NOMO-1 treated with dmso at 0.1 percent for 144 hours (cell line): ENCODE data around the gene ANAPC4.

ENCODE experiments used
- DNase-seq: peaks from one replicate; lab custom pipeline; 2025; ENCODE audit not compliant: unreplicated experiment; lab: John Stamatoyannopoulos, UW

The ANAPC4 gene

DNA sequence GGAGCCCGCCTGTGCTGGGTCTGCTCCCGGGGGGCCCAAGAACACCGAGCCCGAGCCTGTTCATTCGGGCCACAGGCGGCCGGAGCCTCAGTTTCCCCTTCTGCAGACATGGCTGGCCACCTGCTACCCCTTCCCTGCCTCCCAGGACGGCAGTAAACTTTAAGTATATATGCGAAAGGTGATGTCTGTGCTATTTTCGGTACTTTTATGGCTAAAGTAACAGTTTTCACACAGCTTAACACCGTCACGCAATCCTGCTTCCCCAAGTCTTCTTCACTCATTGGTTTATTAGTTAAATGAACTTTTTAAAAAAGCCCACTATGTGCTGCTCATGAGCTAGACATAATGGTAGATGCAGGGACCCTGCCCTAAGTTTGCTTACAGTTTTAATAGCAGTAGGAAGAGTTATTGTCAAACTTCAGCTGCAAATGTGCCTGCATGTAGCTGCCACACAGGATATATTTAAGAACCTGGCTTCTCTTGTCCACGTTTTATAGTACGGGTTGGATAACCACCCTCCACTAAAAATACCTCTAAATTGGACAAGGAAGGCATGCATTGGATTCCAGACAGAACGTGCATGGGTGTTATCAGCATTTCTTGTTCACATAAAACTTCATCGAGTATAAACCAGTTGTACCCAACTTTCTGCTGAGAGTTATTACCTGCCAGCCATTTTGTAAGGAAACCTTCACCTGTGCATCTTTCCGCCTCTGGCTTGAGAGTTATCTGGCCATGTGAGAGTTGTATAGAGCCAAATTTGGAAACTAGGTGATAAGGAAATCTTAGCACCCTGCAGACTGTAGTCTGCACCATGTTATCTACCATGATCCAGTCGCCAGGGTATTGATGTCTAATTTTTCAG is 741 bp downstream of the ANAPC4 start:
- DNase-seq, result no peak

DNA sequence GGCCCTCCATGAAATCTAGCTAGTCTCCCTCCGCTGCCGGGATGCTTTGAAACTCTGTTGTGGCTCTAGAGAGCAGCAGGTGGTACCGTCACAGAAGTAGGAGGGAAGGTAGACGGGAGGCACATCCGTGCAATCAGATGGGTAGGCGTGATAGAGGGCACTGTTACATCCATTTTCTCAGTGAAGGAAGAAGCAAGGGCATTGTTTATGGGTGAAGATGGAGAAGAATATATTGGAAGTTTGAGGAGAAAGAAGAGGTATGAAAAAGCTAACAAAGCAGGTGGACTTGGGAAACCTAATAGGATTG is 1.3 kb downstream of the ANAPC4 start:
- DNase-seq, result no peak

DNA sequence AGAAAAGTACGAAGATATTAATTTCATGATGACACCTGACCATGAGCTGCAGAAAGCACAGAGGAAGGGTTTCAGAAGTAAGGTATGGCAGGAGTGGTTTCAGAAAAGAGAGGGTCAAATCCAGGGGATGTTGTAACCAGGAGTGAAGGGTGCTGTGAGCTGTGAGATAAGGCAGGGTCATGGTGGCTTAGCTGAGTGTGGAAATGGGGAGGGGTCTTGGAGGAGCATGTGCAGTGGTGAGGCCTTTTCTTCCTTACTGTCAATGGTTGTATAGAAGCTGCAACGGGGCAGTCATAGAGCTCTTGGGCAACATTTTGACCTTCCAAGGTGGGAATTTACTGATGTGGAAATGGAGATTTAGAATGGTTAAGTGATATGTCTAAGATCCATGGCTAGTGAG is 2.5 kb downstream of the ANAPC4 start:
- DNase-seq, result no peak

DNA sequence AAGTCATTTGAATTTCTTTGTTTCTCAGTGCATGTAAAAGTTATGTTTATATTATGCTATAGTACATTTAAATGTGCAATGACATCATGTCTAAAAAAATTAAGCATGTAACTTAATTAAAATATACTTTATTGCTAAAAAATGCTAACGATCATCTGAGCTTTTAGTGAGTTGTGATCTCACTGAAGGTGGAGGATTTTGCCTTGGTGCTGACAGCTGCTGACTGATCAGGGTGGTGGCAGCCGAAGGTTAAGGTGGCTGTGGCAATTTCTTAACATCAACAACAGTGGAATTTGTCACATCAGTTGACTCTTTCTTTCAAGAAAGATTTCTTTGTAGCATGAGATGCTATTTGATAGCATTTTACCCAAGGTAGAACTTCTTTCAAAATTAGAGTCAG is 6.6 kb downstream of the ANAPC4 start:
- DNase-seq, result no peak

DNA sequence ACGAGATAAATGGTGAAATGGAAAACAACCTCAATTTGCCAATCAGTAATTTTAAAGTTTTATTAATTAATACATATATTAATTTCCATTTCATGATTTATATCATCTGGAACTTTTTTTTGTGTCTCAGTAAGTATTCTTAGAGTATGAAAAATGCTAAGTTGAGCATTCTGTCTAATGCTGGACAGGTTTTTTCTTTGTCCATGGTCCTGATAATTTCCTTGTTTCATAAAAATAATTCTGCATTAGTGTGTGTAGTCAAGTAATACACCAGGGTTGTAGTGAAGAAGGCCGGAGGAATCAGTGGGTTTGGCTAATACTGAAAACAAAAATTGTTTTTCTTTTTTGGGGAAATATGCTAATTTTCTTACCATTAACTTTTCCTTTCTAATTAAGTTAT is 9.9 kb downstream of the ANAPC4 start:
- no peak for DNase-seq

DNA sequence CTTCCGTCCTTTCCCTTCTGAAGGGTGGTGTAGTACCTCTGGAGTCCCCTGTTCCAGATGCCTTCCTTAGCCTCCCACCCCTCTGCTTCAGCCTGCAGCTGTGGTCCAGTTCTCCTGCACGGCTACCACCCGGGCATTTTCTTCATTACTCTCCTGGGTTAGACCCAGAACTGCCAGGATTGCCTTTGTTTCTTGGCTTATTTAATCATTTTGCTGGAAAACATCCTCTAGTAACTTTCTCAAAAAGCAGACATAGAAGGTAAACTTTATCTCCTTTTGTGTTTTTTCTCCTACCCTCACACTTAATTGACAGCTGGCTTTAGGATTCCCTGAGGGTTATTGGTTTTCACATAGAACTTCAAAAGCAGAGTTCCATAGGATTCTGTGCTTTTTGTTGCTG is 20.2 kb downstream of the ANAPC4 start:
- no peak for DNase-seq

DNA sequence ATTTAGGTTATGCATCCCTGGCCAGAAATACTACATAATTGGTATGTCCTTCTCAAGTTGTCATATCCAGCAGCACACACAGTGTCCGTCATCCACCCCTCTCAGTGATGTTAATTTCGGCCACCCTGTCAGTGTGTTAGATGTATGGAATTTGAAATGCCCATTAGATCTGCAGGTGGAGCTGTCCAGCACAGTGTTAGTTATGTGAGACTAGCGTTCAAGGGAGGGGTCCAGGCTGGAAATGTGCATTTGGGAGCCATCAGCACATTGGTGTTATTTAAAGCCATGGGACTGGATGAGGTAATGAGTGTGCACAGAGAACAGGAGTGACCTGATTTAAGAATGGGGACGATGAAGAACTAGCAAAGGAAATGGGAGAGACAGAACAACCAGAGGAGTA is 22.4 kb downstream of the ANAPC4 start:
- no peak for DNase-seq

DNA sequence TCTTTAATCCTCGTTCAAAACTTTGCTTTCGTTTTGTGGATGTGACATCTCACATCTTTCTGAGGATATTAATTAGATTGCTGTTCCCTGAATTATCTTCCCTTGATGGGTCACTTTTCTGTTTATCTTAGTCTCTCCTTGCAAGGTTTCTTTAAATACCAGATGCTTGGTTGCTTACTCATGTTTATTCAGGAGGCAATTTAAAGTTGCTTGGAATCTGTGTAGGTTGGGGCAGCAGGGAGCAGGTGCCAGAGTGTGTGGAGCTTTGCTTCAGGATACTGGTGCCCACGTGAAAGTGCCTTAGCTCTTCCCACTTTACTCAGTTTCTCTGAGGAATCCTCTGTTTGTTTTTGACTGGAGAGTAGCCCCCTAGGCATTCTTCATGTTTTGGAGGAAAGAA is 24.0 kb downstream of the ANAPC4 start:
- DNase-seq, result no peak

DNA sequence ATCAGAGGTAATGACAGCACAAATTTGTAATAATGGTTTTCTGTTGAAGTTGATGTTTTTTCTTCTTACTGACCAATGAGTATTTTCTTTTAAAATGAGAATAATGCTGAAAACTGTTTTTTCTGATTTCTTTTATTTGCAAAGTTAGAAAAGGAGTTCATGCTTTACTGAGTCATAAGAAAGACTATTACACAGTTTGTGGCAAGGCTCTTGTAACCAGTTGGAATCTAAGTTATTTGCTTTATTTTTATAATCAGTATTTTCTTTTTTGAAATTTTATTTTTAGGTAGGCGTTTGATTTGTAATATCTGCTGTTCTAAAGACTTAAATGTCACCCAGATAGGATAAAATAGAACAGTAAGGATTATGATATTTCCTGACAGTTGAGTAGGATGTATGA is 25.5 kb downstream of the ANAPC4 start:
- no peak for DNase-seq

DNA sequence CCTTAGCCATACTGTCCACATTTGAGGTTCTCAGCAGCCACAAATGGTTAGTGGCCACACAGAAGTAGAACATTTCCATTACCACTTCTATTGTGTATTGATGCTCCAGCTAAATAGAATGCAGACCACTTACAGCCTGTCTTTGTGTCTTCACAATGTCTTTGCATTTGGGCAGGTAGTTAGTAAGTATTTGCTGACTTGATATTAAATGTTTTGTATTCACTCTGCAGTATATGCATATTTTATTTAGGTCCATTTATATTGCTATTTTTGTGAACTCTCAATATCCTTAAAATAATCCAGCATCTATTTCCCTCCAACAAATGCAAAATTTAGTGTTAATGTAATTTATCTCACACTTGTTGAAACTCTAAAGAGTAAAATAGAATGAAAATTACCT is 26.6 kb downstream of the ANAPC4 start:
- no peak for DNase-seq

DNA sequence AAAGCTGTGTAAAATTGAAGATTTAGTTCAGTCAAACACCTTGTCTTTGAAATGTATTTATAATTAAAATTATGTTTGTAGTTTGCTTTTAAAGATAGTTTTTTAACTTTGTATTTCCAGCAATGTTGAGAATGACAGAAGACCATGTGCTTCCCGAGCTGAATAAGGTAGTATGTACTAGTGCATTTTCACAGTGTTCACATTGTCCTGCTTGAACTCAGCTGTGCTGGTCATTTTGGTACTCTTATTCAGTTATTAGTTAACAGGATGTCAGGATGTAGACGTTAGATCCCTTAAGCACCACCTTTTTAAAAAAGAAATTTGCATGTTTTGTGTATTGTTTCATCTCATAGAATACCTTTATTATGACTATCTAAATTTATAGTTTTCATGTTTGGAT is 28.4 kb downstream of the ANAPC4 start:
- no peak for DNase-seq

DNA sequence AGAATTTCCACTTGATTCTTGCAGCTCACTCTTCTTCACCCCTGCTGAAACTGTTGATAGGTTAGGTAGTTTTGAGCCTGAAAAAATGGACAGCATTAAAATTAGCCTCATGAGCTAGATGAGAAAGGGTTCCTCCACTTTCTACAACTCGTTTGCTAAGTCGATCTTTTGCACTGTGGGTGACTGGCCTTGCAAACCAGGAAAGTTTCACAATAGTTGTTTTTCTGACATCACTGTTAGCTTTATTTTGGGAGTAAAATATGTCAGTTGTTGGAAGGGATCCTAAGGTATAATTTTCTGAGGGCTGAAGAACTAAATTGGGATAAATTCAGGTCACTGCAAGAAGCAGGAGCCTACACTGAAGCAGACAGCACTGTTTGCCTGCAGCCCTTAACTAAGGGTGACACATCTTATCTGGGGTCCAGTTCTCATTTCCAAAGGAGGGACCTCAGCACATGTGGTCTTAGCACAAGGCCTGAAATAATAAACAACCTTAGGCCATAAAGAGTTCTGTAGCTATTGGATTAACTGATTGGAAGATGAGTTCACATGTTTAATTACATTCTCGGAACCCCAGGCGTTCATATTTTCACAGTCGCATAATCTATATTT is 29.1 kb downstream of the ANAPC4 start:
- DNase-seq, result no peak

DNA sequence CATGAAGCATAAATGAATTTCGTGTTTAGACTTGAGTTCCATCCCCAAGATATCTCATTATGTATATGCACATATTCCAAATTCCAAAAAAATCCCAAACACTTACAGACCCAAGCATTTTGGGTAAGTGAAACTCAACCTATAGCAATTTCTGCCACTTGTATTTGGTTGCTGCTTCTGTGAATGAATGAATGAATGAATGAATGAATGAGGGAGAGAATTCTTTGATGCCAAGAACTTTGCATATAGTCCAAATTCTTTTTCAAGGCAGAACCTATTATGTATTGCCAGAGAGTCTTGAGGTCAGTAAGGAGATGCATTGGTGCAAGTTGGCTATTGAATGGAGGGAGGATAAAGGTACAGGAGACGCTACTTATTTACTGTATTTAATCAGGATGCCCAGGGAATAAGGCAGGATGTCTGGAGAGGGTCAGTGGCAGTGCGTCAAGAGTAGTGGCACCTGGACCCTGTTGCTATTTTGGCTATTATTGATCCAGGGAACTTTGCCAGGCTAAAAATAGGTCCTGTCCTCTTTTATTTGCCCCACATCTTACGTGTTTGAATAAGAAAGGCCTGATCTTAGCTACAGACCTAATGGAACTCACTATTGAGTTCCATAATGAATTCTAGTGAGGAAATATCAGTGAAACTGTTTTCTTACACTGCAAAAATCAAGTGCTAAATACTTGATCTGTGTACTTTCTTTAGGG is 33.9 kb downstream of the ANAPC4 start:
- no peak for DNase-seq

DNA sequence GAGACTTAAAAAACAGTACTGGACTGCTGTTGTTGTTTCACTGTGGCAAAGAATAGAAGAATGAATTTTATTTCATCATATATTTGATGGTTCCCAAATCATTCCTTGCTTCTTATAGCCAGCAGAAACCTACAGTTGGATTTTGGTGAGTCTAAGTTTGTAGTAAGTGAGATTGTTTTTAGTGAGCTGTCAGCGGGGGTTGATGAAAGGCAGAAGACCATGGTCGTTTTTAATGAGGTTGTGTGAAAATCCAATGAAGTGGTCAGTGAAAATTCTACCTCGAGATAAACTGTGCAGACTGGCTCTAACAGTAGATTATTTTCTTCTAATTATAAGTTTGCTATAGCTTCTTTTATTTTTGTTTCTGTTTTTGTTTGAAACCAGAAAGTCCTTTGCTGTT is 36.2 kb downstream of the ANAPC4 start:
- no peak for DNase-seq

DNA sequence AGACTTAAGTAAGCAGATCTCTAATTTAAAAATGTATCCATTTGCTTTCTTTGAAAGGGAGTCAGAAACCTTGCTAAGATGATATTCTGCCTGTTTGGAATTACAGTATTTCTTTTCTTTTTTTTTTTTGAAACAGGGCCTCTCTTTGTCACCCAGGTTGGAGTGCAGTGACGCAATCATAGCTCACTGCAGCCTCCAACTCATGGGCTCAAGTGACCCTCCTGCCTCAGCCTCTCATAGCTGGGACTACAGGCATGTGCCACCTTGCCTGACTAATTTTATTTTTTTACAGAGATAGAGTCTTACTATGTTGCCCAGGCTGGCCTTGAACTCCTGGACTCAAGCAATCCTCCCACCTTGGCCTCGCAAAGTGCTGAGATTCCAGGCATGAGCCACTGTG is 40.0 kb downstream of the ANAPC4 start:
- no peak for DNase-seq

DNA sequence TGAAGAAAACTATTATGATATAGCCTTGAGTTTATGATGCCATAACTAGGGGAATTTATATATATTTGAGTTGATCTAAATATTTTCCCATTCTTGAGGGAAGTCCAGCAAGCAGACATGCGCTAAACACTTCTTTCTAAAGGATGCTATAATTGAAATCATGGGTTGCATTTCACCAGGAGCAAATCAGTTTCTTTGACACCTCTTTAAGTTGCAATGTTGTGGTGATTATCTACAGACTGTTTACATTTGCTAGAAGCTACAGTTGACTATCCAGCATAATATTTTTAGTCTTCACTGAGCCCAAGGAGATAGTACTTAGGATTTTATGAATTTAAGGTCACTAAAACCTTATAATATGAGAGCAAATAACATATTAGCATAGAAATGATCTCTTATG is 43.9 kb downstream of the ANAPC4 start:
- no peak for DNase-seq

DNA sequence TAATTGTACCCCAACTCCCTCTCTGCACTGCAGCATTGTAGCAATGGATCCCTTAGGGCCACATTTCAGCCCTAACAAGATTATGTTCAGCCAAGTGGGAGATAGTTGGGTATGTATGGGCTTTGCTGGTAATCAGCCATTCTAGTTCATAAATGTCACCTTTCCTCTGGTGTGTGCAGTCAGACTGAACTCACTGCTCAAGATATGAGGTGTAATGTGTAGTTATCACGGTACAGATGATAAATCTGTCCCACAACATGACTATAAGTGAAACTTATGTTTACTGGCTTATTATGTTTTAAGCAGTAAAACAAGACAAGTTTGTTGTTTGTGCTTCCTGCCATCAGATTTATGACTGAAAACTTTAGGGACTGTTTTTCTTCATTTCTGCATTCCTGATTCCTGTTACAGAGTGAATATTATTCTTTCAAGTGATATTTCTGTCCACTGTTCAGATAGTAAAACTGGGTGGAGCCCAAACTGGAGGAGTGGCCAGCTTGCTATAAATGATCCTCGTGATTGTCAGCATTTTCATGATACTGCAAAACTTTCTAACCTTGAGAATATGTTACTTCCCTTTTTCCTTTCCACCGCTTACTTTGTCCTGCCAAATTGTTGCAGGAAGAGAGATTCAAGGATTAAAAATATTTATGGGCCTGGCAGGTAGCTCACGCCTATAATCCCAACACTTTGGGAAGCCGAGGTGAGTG is 44.9 kb downstream of the ANAPC4 start:
- peak; percentile 24 for DNase-seq

DNA sequence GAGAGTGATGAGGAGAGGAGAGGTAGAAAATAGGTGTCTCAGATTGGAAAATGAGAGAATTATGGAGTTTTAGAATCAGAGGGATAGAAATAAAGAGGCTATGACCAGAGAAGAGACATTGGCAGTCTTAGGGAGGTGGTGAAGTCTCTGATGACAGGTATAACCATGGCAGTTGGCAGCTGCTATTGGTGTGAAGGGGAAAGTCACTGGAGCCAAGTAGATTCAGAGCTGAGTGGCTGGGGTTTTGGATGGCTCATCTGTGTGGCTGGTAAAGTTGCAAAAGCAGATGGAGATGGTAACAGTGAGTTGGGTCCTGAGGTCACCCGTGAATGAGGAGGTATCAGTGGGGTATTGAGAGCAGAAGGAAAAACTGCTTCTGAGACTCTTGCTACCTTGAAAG is 46.5 kb downstream of the ANAPC4 start:
- DNase-seq, result no peak

DNA sequence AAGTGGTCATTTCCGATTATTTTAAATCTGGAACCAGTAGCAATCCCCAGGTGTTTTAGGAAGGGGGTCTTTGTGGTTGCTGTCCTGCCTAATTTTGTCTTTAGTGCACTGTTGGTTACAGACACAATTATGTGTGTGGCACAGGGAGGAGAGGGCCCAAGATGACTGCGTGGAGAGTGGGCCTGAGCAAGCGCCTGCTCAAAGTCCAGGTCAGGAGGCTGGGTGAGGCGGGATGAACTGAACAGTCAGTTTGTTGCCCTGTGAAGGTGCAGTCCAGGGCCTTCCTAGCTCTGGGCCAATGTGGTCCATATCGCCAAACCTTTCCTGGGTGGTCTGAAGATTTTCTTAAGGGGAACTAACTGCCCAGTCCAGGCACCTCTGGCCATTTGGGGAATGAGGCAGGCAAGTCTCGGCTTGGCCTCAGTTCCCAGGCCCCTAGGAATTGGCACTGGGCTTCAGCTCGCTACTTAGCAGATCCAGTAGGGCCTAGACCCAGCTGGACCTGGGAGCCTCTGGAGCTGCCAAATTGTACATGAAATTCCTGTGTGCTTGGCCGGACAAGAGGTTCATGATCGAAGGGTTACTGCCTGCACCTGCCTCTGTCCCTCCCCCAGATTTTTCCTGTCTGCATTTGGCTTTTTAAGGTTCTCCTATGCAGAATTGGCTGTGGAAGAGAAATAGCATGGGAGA is 47.6 kb downstream of the ANAPC4 start:
- no peak for DNase-seq

DNA sequence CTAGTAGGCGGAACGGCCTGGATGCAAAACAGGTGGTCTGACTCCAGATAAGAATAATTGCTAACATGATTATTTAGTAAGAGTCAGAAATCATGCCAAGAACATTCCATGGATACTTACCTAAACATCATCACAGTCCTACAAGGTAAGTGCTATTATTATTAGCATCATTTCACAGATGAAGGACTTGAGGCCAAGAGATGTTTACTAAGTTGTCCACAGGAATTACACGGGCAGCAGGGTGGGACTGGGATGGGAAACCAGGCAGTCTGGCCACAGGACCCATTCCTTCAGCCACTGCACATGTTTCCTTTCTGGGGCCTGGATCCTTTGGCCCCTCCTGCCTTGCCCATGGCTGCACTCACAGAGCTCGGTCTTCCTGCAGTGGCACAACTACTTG is 48.3 kb downstream of the ANAPC4 start:
- no peak for DNase-seq

DNA sequence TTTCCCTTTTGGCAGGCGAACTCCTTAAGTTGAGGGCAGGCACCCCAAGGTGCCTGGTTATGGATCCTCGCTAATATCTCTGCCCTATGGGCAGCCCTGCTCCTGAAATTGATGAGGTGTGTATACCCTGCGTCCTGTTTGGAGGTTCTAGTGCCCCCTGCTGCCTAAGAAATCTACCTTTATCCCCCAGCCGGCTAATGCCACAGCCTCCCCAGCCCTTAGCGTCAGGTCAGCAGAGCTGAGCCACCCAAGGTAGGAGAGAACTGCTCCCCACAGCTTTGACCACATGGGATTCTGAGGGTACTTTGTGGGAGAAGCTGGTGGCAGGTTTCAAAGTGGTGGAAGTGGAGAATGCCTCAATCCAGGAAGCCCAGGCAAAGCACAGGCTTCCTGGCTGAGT is 50.8 kb downstream of the ANAPC4 start:
- DNase-seq, result no peak
